NCI-H460 (cell line): ENCODE results near the gene EGFL8. TPM values are rescaled to one million over a fixed set of nuclear protein-coding genes. Genes with fewer than 3 reads are reported as not detected.
"Not testable (repeated sequence)": the region's sequence is repeated elsewhere in the genome, so short reads cannot be mapped to it uniquely, and the experiment has no call there.

Experiments used
- DNase-seq: peaks from one replicate; pipeline ENCODE4 v3.0.0-alpha.2; 2016; ENCODE audit warnings: low read depth; ENCODE audit errors: extremely low read depth
- total RNA-seq: library from RNA; depleted of rRNA; stranded (reverse); fragments of >200 nt; shearing (Covaris generic); gene quantifications from 2 replicates; pipeline ENCODE4 v1.2.3, GENCODE V29; 2014

The EGFL8 gene
- total RNA-seq, 1 experiment from 2014 or later = 6.0 TPM

DNA sequence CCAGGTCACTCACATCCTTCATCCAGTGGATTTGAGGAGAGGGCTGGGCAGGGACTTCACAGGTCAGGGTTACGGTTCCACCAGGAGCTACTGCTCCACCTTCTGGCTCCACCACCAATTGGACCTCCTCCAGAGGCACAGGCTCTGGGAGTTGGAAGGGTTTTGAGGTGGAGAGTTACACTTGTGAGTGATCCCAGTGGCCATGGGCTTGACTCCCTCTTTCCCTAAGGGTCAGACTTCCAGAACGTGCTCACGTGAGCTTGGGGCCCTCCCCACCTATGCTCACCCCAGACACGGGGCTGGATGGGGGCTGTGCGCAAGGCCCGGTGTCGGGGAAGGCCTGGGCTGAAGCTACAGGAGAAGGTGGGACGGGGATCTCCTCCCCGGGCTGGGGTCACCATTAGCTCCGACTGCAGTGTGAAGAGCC, 18.2 kb downstream of the EGFL8 start:
- DNase-seq = no peak

DNA sequence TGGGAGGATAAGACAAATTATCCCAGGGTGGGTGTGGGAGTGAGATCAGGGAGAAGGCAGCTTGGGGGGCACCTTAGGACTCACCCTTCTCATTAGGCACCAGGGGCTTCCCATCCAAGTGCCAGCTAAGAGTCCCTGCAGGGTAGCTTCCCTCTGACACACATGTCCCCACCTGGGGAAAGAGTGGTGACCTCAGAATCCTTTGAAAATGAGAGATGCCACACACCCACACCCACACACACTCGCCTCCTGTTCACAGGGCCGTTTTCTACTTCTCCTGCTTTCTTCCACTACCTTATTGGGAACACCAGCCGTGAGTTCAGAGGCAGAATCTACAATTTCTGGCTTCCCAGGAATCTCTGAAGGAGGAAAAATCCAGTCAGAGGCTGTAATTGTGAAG, 18.6 kb downstream of the EGFL8 start:
- DNase-seq = no peak

DNA sequence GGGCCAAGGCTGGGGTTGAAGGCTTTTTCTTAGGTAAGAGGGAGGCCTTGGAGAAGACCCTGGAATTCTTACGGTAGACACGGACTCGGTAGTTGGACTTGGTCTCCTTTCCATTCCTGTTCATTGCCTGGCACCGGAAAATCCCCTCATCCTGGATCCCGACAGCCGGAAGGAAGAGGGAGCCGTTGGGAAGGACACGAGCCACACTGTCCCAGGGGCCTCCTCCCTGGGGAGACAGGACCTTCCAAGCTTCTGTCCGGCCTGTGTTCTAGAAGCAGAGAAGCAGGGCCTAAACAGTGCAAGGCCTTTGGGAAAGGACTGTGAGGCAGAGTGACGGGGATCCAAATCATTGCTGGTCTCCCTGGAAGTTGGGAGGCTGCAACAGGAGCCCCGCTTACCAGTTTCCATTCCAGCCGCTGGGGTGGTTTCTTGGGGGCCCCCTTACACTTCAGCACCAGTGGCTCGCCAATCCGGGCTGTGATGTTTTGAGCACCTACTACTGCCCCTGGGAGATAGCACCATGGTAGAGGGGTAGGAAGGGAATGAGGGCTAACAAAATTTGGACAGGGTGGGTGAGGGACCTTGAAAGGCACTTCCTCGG, 19.2 kb downstream of the EGFL8 start:
- DNase-seq = no peak

DNA sequence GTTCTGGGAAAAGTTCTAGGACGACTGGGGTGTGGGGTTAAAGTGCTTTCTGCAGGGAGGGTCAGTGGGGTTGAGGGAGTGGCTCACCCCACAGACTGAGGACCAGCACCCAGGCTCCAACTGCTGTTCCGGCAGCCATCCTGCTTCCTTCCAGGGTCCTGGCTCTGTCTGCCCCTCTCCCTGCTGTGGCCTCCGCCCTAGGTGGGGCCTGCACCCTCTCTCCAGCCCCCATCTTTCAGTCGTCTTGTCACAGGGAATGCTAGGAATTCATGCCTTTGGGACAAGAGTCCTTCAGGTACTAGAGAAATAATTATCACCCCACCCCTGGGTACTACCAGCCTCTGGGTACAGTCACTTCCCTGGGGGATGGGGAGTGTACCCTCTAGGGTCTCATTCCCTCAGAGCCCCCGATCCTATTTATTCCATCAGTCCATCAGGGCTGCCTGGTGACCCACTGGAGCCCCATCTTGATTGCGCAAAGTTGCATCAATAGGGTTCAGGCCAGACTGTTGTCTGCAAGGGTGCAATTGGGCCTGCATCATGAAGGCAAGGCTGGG, 19.8 kb downstream of the EGFL8 start, which contains the start of gene AGER:
TSS of gene AGER (minus strand) at position 170 of the 557 bp plus-strand sequence. CDS start at position 139, 31 bp downstream.
- DNase-seq = no peak

DNA sequence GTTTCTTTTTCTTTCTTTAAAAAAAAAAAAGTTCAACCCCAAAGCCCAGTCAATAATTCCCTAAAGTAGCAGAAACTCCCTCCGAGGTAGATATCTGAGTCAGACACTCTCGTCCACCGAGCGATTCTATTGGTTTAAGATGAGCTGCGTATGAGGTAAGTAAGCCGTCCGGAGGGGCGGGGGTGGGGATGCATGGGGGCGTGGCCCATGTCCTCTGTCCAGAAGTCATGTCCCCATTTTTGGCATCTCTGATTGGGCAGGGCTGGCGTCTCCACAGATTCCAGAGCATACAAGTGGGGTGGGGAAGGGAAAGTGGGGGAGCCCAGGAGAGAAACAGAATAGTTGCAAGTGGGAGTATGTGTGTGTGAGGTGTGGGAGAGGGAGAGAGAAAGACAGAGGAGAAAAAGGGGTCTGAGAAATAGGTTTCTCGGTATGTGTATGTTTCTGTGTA, 21.3 kb downstream of the EGFL8 start:
- DNase-seq = peak; percentile 74

DNA sequence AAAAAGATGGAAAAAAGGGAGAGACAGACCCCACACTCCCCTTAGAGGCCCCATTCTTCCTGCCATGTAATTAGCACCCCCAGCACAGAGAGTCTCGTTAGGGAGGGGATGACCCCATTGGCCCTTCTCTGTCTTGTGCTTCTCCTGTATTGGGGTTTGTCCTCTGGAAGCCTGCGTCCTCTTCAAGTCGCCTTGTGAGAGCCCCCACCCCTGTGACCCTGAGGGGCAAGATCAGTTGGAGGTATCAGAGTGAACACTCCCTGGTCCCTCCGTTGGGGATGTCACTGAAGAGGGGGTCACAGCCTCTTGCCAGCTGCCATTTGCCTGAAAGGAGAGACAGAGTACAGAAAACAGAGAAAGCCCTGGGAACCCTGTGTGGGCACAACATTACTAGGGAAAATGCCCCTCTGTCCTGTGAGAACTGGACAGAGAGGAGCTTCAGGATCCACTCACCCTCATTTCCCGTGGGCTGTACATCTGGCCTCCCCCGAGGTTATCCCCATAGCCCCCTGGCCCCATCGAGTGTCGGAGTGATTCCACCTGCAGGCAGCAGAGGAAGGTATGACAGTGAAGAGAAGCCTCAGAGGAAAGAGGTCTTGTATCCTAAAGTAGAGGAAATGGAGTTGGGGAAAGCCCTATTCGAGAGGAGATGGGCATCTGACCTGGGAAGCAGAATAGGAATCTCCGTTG, 21.9 kb downstream of the EGFL8 start:
- not testable (repeated sequence) for DNase-seq

DNA sequence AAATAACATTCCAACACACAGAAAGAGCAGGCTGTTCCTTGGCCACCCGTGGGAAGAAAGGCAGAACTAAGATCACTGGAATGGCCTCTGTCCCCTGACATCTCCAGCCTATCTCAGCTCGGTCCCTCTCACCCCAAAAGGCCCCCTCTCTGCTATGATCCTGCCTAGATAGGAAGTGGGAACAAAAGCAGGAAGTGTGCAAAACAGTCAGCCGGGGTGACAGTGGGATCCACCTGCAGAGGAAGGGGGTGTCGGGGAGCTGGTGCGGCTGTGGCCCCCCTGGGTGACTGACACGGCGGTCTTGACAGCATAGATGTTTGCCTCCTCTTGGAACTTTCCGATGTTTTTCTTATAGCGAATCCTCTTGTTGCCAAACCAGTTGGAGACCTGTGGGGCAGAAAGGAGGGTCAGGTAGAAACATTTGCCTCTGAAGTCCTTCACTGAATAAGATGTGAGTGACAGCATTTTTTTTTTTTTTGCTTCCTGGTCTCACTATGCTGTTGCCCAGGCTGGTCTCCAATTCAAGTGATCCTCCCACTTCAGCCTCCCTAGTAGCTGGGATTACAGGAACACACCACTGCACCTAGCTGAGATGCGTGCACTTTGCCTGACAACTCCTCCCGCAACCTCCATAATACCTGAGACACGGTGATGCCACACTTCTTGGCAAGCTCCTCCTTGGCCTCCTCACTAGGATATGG, 22.8 kb downstream of the EGFL8 start:
- DNase-seq = no peak

DNA sequence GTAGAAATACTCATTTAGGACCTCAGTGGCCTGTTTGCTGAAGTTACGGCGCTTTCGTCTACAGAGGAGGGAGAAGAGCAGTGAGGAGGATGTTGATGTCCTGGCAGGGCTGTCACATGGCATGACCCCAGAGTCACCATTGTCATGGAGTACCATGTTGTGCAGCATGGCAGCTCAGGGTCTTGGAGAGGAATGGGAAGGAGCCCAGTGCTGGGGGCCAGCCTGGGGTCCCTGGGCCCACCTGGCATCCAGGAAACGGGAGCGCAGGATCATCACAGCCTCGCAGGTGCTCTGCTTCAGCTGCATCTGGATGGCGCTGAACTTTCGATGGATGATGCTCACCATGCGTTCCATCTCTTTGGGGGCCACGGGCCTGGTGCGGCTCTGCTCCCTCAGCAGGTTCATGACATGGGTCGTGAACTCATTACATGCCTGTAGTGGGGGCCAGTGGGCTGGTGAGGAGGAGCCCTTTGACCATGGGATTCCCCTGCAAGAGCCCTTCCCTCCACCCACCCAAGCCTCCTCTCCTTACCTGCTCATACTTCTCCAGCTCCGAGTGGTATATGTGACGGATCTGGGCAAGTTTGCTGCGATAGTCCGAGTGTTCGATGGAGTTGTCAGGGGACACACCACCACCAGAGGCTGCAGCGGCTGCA, 23.5 kb downstream of the EGFL8 start:
- not testable (repeated sequence) for DNase-seq

DNA sequence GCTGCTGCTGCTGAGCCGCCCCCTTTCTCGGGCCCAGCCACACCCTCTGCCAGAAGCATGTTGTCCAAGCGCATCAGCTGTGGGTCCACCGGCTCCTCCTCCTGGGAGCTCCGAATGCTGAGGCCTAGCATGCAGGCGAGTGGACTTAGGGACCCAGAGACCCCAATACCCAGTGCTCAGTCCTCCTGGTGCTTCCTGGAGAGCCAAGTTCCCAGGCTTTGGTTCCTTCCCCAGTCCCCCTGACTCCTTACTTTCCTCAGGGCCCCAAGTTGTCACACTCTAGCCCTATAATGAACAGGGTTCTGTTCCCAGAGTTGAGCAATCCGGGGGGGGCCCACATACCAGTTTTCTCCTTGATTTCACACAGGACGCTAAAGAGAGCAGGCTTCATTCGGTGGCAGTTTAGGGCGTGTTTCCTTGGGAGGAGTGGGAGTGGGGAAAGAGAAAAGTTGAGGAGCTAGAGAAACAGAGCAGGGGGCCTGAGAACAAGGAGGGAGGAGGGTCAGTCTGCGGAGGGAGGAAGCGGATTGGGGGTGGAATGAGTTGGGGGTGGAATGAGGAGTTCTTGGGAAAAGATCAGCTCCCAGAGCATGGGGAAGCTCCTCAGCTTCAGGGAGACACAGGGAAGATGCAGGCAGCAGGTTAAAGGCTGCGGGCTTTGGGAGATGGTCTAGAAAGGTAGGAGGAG, 24.1 kb downstream of the EGFL8 start:
- DNase-seq = no peak

DNA sequence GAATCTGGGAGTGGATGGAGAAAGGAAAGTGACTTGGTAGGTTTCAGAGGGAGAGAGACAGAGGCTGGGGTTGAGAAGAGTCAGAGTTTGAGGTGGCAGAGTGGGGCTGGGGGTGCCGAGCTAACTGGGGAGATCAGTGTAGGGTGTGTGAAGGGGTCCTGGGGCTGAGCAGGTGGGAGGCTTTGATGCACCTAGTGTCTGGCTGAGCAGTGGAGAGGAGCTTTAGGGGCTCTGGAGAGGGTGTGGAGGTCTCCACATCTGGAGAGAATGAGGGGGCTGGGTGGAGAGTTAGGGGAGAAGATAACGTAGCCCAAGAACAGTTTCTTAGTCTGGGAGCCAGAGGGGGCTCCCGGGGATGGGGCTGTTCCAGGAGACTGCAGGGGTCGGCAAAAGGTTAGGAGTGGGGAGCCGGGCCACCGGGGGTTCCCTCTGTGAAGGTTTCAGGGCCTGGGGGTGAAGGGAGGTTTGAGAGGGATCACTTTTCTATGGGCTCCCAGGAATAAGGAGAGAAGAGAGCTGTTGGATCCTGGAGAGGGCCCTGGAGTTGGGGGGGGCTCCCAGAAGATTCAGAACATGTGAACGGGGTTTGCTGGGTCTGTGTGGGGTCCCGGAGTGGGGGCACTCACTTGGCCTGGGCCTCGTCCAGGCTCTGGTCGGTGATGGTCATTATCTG, 24.8 kb downstream of the EGFL8 start:
- no peak for DNase-seq

DNA sequence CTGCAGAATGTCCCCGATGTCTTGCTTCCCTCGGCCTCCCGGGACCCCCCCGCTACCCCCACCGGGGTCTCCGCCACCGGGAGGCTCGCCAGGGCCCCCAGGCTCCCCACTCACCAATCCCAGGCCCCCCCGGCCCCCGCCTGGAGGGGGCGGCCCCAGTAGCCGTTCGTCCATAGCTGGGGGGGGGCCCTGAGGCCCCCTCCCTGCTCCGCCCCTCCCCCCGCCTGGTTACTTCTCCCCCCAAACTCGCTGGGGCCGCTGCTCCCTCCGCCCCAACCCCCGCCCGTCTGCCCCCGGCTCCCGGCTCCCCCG, 25.3 kb downstream of the EGFL8 start:
- no peak for DNase-seq

DNA sequence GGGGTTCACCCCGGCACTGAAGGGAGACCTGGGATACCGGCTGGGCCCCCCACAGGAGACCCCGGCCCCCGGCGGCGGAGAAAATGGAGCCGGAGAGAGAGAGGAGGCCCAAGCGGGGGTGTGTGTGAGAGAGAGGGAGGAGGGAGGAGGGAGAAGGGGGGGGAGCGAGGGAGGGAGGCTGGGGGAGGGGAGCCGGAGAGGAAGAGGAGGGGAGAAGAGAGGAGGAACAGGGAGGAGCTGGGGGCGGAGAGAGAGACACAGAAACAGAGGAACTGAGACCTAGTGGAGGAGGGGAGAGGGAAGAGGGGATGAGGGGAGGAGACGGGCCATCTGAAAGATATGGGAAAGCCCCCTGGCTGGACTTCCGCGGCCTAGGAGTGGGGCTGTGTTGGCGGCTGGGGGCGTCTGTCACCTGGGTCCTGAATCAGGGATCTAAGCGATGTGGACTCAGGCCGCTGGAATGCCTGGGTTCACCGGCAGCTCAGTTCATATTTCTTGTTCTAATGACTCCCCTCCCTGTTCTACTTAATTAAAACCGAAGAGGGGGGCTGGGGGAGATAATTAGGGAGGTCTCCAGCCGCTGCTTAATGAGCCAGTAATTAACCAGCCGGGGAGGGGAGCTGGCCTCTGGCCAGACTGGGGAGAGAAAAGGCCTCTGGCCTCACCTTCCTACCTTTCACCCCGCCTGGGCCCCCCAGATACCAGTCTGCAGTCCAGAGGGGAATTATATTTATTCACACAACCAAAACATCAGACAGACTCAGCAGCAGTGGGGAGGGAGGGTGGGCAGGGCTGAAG, 25.9 kb downstream of the EGFL8 start, which contains the start of gene PBX2:
TSS of gene PBX2 (minus strand) at position 149 of the 798 bp plus-strand sequence. CDS start 287 bp downstream, outside the sequence.
- DNase-seq = peak; percentile 71

DNA sequence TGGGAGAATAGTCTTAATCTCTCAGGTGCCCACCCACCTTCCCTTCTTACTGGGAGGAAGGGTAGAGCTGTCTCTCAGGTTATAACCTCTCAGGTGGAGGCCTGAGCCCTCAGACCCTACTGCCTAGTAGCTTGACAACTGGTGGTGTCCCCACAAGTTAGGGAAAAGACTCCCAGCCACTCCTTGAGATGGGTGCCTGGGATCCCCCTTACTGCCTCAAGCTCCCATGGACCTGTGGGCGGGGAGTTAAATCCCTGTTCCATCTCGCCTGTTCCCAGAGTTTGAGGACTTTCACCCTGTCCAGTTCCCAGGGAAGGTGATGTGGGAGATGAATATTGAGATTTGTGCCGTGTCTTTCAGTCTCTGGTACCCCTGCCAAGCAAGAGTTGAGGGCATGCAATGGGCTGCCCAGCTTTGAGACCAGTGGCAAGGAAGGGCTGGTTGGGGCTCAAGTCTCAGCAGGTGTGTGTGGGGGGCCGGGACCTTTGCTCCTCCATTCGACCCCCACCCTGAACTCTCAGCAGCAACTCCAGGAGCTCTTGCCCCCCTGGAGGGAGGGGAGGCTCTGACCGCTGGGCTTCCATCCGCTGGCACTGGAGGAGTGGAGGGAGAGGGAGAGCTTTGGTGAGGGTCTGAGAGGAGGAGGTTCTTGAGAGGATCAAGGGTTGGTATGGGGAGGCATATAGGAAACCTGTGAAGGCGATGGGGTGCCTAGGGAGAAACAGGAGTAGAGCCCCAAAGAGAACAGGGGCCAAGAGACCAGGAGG, 26.7 kb downstream of the EGFL8 start:
- no peak for DNase-seq

DNA sequence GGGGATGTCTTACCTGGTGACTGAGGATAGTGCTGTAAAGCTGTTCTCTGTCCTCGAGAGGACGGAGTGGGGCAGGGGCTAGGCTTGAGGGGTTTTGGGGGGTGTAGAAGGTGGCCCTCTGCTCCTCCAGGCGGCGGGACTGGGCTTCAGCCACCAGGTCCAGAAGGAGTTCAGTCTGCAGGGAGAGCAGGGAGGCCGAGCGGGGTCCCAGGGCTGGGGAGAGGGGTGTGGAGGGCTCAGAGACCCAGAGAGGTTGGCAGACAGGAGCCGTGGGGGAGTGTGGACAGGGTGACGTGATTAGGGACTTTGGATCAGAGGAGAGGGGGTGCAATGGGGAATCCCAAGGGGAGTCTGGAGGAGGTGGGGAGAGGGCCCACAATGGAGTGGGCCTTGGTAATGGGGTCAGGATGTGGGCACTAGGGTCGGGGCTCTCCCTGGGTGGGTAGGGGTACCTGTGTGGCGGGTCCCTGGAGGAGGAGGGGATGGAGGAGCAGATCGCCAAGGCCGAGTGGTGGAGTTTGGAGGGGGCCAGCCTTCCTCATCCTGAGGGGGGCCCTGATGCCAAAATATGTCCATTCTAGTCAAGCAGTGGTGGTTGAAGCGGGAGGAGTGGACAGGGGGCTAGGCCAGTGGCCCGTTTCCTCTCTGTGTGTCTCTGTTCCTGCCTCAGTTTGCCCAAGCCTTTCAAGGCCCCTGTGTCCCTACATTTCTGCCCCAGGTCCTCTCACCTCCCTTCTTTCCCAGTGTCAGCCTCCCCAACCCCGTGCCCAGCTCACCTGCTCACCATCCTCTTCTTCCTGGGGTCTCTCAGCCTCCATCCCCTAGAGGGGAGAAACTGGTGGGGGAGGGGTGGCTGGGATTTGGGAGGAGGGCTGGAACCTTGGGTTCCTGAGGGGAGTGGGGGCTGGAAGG, 27.6 kb downstream of the EGFL8 start:
- no peak for DNase-seq

DNA sequence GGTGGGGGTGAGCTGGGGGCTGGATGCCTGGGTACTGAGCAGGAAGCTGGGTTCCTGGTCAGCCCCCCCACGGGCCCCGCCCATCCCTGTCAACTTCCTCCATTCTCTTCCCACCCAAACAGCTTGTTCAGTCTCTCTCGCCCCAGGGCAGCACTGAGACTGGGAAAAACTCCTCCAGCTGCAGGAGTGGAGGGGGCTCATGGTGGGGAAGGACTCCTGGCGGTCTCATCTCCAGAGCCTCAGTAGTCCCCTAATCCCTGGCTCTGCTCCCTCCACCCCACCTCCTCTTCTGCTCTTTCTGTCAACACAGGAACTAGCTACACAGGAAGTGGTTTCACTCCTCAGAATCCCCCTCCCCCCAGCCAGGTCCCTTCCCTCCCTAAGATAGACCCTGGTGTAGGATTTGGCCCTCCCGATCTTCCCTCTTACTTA, 28.2 kb downstream of the EGFL8 start, which contains the start of gene GPSM3:
TSS of gene GPSM3 (minus strand) at position 36 of the 432 bp plus-strand sequence. CDS start 130 bp downstream, outside the sequence.
- no peak for DNase-seq

DNA sequence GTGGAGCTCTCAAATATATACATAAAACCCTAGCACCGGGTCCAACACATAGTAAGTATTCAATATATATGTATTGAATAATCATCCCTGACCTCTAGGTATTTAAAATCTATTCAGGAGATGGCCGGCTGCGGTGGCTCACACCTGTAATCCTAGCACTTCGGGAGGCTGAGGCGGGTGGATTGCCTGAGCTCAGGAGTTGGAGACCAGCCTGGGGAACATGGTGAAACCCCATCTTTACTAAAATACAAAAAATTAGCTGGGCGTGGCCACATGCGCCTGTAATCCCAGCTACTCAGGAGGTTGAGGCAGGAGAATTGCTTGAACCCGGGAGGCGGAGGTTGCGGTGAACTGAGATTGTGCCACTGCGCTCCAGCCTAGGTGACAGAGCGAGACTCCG, 28.7 kb downstream of the EGFL8 start:
- not testable (repeated sequence) for DNase-seq

DNA sequence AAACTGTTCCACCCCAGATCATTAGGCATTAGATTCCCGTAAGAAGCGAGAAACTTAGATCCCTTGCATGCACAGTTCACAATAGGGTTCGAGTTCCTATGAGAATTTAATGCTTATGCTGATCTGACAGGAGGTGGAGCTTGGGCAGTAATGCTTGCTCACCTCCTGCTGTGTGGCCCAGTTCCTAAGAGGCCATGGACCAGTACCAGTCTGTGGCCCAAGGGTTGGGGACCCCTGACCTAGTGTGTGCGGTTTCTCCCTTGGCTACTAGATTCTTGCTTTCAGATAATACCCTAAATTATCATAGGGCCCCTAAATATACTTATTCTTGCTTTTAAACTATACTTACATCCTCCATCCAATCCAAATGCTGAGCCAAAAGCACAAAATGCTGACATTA, 30.0 kb downstream of the EGFL8 start:
- DNase-seq = no peak
